Urinary bladder (tissue), 4 donors: ENCODE results near the gene NELFB. TPM values are rescaled to one million over a fixed set of nuclear protein-coding genes. Genes with fewer than 3 reads are reported as not detected.

Experiments
- DNase-seq: peaks from one replicate; pipeline ENCODE4 v3.0.0-alpha.2; 2015; ENCODE audit errors: extremely low spot score
- H3K27ac ChIP-seq: one replicate; pipeline ENCODE4 v1.5.1; 2013; ENCODE audit warnings: low read depth, mild to moderate bottlenecking, moderate library complexity
- H3K36me3 ChIP-seq: one replicate; pipeline ENCODE4 v1.6.1; 2013; ENCODE audit warnings: mild to moderate bottlenecking, moderate library complexity; ENCODE audit not compliant: insufficient read depth
- H3K4me1 ChIP-seq: one replicate; pipeline ENCODE4 v1.6.1; 2013; ENCODE audit warnings: mild to moderate bottlenecking, moderate library complexity; ENCODE audit not compliant: insufficient read depth
- H3K4me3 ChIP-seq: one replicate; pipeline ENCODE4 v1.5.1; 2013; ENCODE audit warnings: low read depth, low read length
- whole genome bisulfite sequencing: extraction: QIAGEN DNeasy Blood & Tissue Kit; methylation state at CpG from one replicate; pipeline ENCODE4 v1.1.7; 2013; 5-methylcytosine and 5-hydroxymethylcytosine counted together
- polyA plus RNA-seq: library from polyadenylated mRNA; stranded (reverse); fragments of 200-250 nt; gene quantifications from one replicate; pipeline ENCODE4 v1.2.3, GENCODE V29; 2013
- total RNA-seq: library from RNA; depleted of rRNA; stranded (reverse); fragments of >200 nt; gene quantifications from one replicate; pipeline ENCODE4 v1.2.3, GENCODE V29; 2014
- donor health status: healthy with polysubstance abuse.
- donor health status: healthy.

Gene NELFB
- total and polyA plus RNA-seq, 2 donors, result 28.9 to 64.2 TPM

DNA sequence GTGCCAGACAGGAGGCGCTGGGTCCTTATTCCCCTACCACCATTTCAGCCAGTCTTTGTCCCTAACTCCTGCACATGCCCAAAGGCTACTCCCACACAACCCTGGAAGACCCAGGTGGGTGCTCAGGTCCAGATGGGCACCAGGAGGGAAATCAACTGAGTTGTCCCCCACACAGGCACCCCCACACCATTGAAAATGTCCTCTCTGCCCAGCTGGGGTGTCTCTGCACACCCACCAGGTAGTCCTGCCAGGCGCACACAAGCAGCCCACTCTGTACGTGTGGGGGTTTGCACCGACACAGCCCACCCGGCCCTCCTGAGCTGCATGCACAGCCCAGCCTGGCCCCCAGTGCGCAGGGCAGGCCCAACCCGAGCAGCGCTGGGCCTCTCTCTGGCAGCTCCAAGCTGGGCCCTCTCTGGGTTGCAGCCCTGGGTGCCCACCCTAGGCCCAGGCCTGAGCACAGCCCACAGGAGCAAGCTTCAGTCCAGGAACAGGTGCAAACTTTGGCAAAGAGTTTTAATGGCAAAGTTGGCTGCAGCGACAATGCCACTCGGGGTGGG is 35.3 kb upstream of the NELFB start:
- DNase-seq, result no peak
- Histone ChIP-seq H3K4me3 (no peak overlapping the region), H3K4me1 (peaks cover 2% of the 10 kb centered on the region), H3K36me3 (no peaks in the 10 kb centered on the region), H3K27ac (no peak overlapping the region)
- 91% methylated on average over 10 of the region's 10 CpGs for WGBS

DNA sequence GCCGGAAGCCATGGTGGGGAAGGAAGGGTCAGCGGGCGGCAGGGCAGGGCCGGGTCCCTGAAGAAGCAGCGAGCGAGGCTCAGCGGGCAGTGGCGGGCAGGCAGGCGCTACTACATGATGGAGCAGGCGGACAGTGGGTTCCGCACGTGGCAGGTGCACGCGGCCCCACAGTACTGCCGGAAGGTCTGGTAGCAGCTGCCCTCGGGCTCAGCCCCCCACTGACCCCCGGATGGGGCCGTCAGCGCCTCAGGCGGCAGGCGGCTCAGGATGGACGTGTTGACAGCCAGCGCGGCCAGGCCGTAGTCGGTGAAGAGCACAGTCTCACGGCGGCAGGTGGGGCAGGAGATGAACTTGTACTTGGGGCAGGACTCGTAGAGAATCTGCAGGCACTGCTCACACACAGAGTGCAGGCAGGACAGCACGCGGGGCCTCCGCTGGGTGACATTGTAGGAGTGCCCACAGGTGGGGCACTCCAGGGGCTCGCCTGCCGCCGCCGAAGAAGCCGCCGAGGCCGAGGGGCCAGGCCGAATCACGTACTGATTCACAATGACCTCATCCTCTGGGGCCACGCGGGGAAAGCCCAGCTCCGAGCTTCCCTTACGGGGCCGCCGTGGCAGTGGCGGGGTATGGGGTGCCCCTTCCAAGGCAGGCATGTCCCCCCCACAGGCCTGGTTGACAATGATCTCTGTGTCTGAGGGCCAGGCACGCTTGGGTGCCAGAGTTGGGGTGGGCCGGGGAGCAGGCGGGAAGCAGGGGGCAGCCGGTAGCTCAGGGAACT is 34.6 kb upstream of the NELFB start:
- Histone ChIP-seq H3K4me1 (peaks cover 2% of the 10 kb centered on the region), H3K27ac (no peak overlapping the region), H3K4me3 (no peak overlapping the region), H3K36me3 (no peaks in the 10 kb centered on the region)
- no peak for DNase-seq
- 89% methylated on average over 52 of the region's 52 CpGs for WGBS

DNA sequence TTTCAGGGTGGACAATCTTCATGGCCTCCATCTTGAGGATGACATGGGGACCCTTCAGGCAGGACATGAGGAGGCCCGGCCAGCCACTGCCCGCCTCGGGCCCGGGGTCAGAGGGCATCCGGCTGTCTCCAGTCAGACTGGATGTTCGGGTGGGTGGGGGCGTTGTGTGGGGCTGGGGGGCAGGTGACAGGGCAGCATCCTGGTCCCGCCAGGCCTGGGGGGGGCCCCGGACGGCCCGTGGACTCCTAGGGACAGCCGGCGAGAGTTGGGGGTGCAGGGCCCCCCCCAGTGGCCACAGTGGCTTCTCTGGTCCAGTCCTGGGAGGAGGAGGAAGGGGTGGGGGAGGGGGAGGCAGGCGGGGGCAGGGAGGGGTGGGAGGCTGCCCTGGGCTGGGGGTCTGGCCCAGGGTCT is 34.0 kb upstream of the NELFB start:
- Histone ChIP-seq H3K4me1 (peaks cover 2% of the 10 kb centered on the region), H3K4me3 (no peak overlapping the region), H3K27ac (no peak overlapping the region), H3K36me3 (no peaks in the 10 kb centered on the region)
- WGBS, result 70% methylated on average over 14 of the region's 14 CpGs
- DNase-seq, result no peak

DNA sequence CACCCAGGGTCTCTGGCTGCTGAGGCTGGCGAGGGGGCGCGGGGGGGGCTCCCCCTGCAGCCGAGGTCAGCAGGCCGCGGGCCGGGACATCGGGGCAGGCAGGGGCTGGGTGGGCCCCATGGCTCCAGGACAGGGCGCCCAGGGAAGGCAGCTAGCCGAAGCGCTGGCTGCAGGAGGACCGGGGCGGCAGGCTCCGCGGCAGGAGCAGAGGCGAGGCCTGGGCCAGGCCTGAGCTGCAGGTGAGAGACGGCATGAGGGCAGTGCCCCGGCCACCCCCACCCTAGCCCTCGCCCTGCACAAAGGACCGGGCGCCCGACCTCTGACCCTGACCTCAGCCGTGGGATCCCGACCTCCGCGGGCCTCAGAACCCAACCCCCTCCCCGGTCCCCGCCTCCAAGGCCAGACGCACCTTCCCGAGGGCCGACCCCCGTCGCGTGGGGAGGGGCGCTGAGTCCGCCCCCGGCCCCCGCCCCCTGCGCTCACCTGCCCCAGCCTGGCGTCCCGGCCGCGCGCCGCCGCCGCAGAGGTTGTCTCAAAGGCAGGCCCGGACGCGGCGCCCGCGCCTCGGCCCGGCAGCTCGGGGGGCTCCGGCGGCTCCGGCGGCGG is 33.5 kb upstream of the NELFB start:
- H3K27ac ChIP-seq, result no peak overlapping the region
- 5% methylated on average over 61 of the region's 61 CpGs for WGBS
- H3K4me1 ChIP-seq, result peaks cover 2% of the 10 kb centered on the region
- no peaks in the 10 kb centered on the region for H3K36me3 ChIP-seq
- H3K4me3 ChIP-seq, result peak overlapping the region; percentile 49
- no peak for DNase-seq

DNA sequence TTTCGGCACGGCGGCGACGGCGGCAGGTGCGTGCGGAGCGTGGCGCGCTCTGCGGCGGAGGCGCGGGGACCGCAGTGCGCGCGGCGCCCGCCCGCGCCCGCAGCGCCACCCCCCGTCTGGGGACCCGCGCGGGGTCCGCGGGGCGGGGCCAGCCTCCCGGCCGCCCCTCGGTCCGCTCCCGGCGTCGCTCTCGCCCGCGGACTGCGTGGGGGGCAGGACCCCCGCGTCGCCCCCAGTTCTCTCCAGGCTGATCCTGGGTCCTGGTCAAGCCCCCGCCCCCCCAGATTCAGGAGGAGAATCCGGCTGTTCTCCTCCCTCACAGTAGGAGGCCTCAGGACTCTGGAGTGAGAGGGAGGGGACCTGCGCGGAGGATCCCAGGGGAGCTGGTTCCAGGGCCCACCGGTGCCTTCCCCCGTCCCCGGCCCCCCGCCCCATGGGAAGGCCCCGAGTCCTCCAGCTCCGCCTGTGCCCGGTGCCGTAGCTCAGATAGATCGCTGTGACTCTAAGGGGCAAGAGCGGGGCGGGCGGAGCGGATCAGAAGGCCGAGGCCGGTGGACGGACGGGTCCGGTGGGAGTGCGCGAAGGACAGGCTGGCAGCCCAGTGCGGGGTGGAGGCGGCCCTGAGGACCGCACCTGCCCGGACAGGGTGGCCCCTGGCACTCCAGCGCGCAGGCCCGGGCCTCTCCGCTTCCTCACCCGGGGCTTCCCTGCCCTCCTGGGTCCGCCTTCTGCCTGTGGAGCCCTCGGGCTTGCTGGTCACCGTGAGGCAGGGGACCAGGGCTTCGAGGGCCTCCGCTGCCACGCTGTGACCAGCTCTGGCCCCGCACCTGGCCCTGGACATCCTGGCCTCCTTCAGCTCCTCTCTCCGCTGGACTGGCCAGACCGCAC is 32.7 kb upstream of the NELFB start, which contains the start of gene RNF208:
Gene RNF208 (minus strand): TSS at position 51 of the 888 bp plus-strand sequence. CDS start 1,028 bp downstream, outside the sequence.
- Histone ChIP-seq H3K27ac (peak within 1 kb of the TSS; percentile 25), H3K36me3 (no peaks in the 10 kb centered on the region), H3K4me3 (peak within 1 kb of the TSS; percentile 49), H3K4me1 (peaks cover 2% of the 10 kb centered on the region)
- DNase-seq, result no peak
- WGBS, result 4% methylated on average over 85 of the region's 88 CpGs

DNA sequence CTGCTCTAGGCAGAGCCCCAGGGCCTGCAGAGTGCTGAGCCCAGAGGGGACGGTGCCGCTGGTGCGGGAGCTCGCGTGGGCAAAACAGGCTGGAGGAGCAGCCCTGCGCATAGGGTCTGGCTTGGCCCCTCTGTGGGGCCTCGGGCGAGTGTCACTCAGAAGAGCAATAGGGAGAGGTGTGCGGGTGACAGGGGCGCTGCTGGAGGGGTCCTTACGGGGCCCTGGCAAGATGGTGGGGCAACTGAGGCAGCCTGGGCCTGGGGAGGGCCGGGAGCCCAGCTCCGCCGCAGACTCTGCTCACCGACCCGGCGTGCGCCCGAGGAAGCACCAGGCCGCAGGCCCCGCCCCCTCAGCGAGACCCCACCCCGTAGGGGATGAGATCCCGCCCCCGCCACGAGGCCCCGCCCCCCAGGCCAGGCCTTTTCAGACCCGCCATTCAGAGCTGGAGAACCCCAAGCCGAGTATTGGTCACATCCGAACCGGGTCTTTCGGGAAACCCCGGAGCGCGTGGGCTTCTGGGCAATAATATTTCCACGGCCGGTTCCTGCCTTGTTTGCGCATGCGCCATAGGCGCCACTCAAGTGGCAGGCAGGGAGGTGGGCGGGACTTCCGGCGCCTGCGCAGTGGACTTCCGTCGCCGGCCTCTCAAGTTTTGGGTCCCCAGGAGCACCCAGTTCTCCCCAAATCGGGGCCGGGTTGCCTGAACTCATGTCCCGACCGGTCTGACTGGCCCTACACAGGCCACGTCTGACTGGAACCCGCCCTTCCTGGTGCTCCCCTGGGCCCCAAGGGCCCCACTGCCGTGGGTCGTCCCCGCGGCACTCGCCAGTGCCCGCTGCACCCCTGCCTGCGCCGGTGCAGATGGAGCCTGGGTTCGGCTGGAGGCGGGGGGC is 31.8 kb upstream of the NELFB start:
- Histone ChIP-seq H3K36me3 (no peaks in the 10 kb centered on the region), H3K4me3 (peak overlapping the region; percentile 49), H3K4me1 (peaks cover 2% of the 10 kb centered on the region), H3K27ac (peak overlapping the region; percentile 93)
- 1% methylated on average over 63 of the region's 63 CpGs for WGBS
- peak; percentile 95 for DNase-seq

DNA sequence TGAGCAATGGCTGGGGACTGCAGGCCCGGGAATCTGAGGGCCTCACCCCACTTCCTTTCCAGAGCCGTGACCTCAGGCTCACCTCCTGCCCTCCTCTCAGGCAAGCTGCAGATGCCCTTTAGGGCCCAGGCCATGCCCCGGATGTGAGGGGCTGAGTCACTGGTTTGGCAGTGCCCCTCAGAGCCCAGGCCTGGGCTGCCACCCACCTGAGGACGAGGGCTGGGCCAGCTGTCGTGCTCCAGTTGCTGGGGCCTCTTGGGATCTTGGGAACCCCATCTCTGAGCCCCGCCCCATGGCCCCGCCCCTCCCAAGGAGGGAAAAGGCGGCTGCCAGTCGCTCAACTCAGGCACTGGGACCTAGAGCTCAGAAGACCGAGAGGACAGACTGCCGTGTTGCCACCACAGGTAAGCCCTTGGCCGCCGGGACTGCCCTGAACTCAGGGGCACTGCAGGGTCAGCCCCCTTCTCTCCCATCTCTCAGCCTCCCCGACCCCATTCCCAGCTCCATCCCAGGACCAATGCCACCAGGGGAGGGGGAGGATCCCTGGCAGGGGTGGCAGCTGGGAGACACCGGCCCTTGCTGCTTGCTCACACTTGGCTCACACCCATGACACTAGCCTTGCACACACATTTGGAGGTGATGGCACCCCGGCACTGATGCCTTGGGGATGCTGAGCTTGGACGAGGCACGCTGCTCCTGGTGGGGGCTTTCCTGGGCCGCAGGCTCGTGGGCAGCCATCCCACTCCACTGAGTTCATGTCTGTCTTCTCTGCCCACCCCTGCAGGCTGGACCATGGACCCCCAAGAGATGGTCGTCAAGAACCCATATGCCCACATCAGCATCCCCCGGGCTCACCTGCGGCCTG is 30.1 kb upstream of the NELFB start, which contains the start of gene CYSRT1:
Gene CYSRT1 (plus strand): TSS at position 345 of the 865 bp plus-strand sequence. CDS start 448 bp downstream, at position 793.
- H3K4me3 ChIP-seq, result no peak within 1 kb of the TSS
- no peak for DNase-seq
- peaks cover 2% of the 10 kb centered on the region for H3K4me1 ChIP-seq
- WGBS, result 51% methylated on average over 23 of the region's 23 CpGs
- H3K27ac ChIP-seq, result no peak within 1 kb of the TSS
- no peaks in the 10 kb centered on the region for H3K36me3 ChIP-seq

DNA sequence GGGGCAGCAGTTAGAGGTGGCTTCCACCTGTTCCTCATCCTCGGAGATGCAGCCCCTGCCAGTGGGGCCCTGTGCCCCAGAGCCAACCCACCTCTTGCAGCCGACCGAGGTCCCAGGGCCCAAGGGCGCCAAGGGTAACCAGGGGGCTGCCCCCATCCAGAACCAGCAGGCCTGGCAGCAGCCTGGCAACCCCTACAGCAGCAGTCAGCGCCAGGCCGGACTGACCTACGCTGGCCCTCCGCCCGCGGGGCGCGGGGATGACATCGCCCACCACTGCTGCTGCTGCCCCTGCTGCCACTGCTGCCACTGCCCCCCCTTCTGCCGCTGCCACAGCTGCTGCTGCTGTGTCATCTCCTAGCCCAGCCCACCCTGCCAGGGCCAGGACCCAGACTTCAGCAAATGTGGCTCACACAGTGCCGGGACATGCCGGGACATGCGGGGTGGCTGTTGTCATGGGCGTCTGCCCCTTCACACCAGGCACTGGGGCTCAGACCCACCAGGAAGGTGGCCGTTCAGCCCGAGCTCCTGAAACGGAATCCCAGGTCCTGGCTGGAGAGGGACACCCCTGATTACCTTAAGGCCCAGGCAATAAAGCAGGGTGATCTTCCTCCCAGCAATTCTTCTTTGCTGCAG is 29.3 kb upstream of the NELFB start:
- Histone ChIP-seq H3K36me3 (no peaks in the 10 kb centered on the region), H3K4me1 (peaks cover 2% of the 10 kb centered on the region), H3K27ac (no peak overlapping the region), H3K4me3 (no peak overlapping the region)
- no peak for DNase-seq
- 78% methylated on average over 21 of the region's 21 CpGs for WGBS

DNA sequence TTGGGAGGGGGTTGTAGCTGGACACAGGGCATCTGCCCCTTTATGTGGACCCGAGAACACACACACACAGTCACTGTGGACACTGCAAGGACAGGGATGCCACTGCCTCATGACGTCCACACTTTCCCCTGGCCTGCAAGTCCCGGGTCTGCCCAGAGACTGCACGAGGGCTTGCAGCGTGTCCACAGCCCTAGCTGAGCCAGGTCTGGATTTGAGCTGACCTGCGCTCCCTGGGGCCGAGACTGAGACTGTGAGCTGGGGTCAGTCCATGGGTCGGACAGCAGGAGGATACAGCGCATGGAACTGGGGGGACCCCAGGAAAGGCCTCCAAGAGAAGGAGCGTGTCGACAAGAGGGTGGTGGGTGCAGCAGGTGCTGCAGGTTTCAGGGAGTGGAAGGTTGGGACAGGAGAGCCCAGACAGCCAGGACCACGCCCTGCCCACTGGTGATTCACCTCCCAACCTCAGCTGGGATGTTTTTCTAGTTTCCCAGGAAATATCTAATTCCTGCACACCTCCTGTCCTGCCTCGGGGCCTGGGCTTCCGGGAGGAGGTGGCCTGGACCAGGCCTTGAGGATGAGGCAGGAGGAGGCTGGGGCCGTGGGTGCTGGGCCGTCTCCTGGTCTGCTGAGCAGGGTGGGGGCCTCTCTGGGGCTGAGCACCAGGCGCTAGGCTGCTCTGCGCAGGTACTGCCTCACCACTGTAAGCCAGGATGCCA is 28.6 kb upstream of the NELFB start:
- no peak for DNase-seq
- no peaks in the 10 kb centered on the region for H3K36me3 ChIP-seq
- 66% methylated on average over 18 of the region's 18 CpGs for WGBS
- no peak overlapping the region for H3K4me3 ChIP-seq
- H3K4me1 ChIP-seq, result peaks cover 2% of the 10 kb centered on the region
- no peak overlapping the region for H3K27ac ChIP-seq

DNA sequence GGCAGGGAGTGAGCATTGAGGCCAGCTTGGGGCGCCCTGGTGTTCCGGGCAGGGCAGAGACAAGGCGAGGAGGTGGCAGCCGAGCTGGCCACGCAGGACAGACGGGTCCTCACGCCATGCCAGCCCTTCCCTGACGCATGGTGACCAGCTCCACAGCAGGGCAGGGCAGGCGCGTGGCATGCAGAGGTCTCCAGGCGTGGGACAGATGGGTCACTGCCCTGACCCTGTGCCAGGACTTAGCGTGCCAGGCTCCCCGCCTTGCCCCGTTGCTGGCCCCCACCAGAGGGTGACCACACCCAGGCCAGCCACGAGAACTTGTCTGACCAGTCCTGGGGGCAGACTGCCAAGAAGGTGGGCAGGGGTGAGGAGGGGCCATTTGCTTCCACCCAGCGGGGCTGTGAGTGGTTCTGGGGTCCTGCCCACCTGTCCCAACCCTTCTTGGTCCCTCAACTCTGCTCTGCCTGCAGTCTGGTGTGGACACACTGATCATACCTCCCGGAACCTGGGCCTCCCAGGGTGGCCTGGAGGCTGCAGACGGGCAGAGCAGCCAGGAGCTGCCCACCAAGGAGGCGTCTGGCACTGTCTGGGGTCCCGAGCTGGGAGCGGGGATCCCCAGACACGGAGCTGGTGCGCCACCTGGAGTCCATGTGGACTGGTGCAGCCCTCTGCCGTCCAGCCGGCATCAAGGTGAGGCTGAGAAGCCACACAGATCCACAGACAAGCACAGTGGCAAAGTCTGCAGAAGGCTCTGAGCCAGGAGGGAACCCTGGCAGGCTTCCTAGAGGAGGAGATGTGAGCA is 27.9 kb upstream of the NELFB start, which contains the start of gene RNF224:
Gene RNF224 (plus strand): TSS at position 449 of the 799 bp plus-strand sequence. CDS start 834 bp downstream, outside the sequence.
- Histone ChIP-seq H3K27ac (no peak within 1 kb of the TSS), H3K36me3 (no peaks in the 10 kb centered on the region), H3K4me1 (peaks cover 2% of the 10 kb centered on the region), H3K4me3 (no peak within 1 kb of the TSS)
- DNase-seq, result no peak
- 35% methylated on average over 25 of the region's 25 CpGs for WGBS
